GM12878 (cell line): ENCODE results near the gene LRP1B. TPM values are rescaled to one million over a fixed set of nuclear protein-coding genes. Genes with fewer than 3 reads are reported as not detected.

Source experiments
- ATAC-seq: fragments of 200-7000 bp; cut with Tn5 transposase; 3 replicates; pipeline ENCODE4 v1.9.1; 2020; ENCODE audit warnings: mild to moderate bottlenecking, moderate library complexity
- BruUV-seq: library from RNA; stranded (reverse); fragments of 400-500 nt; replicated peaks from 2 replicates; lab custom pipeline; 2021; lab: Mats Ljungman, UMichigan
- CTCF ChIA-PET: fragments of 300-600 bp; sonication (Branson Sonifier 250); formaldehyde crosslinking; extraction: SDS; loops from one replicate; lab custom pipeline; 2021; ENCODE audit warnings: inconsistent platforms; lab: Yijun Ruan, JAX
- POLR2A ChIA-PET: fragments of 350-600 bp; formaldehyde crosslinking; extraction: SDS; loops from one replicate; lab custom pipeline; 2021; ENCODE audit warnings: inconsistent platforms; lab: Charles Lee
- RAD21 ChIA-PET: fragments of 300-600 bp; sonication (Branson Sonifier 250); formaldehyde crosslinking; loops from one replicate; lab custom pipeline; 2023; ENCODE audit warnings: antibody characterized with exemption; ENCODE audit not compliant: unreplicated experiment; lab: Charles Lee
- SMC1A ChIA-PET: fragments of 300-600 bp; sonication (Branson Sonifier 250); formaldehyde crosslinking; loops from one replicate; lab custom pipeline; 2023; ENCODE audit not compliant: unreplicated experiment, uncharacterized antibody; lab: Charles Lee
- DNase-seq: peaks from one replicate; pipeline ENCODE4 v3.0.0-alpha.2; 2011; ENCODE audit warnings: low read depth, low spot score
- FAIRE-seq: peaks from 3 replicates; lab custom pipeline; 2011; peaks lifted over from hg19 to GRCh38; lab: Jason Lieb, UNC
- H2AFZ ChIP-seq: 2 replicates; pipeline ENCODE4 v1.6.0; 2011; ENCODE audit warnings: low read depth, low read length, control low read depth; ENCODE audit not compliant: control insufficient read depth
- H3K27ac ChIP-seq: 2 replicates; pipeline ENCODE4 v1.5.1; 2011; ENCODE audit warnings: control low read depth; ENCODE audit not compliant: control insufficient read depth, insufficient read depth
- H3K27me3 ChIP-seq, 2 experiments: replicated peaks in 1 of 2; 2 replicates each; pipeline versions ENCODE4 v1.6.0 to v1.6.1; 2011; ENCODE audit warnings: low read length in 1 of 2; ENCODE audit not compliant: control insufficient read depth in 2 of 2, insufficient read depth in 2 of 2
- H3K36me3 ChIP-seq, 2 experiments: 2 replicates each; pipeline ENCODE4 v1.5.1; 2011; ENCODE audit warnings: low read length in 1 of 2; ENCODE audit not compliant: control insufficient read depth in 2 of 2, insufficient read depth in 2 of 2
- H3K4me1 ChIP-seq: 2 replicates; pipeline ENCODE4 v1.6.1; 2011; ENCODE audit warnings: mild to moderate bottlenecking, low read length, moderate library complexity, mixed read lengths; ENCODE audit not compliant: control insufficient read depth, insufficient read depth
- H3K4me2 ChIP-seq: 2 replicates; pipeline ENCODE4 v1.6.0; 2011; ENCODE audit warnings: control low read depth; ENCODE audit not compliant: control insufficient read depth, insufficient read depth
- H3K4me3 ChIP-seq: fragments of 200-600 bp; sonication (generic); 2 replicates; pipeline ENCODE4 v1.5.1; 2016
- H3K79me2 ChIP-seq: 2 replicates; pipeline ENCODE4 v1.6.0; 2011; ENCODE audit warnings: low read length; ENCODE audit not compliant: control insufficient read depth, insufficient read depth
- H3K9ac ChIP-seq: 2 replicates; pipeline ENCODE4 v1.8.0; 2011; ENCODE audit warnings: low read length, control low read depth, mixed read lengths; ENCODE audit not compliant: control insufficient read depth, insufficient read depth
- H3K9me3 ChIP-seq: replicated peaks from 3 replicates; pipeline ENCODE4 v1.5.1; 2011; ENCODE audit warnings: mild to moderate bottlenecking, low read length; ENCODE audit not compliant: control insufficient read depth, insufficient read depth
- H4K20me1 ChIP-seq: 2 replicates; pipeline ENCODE4 v1.6.0; 2011; ENCODE audit not compliant: control insufficient read depth, insufficient read depth
- EP300 ChIP-seq, 2 experiments: fragments of 150-350 bp in 1 of 2; IDR thresholded peaks; 2 replicates each; pipeline ENCODE4 v1.6.1; 2011 to 2012; ENCODE audit warnings: low read depth in 2 of 2, low read length in 2 of 2, borderline replicate concordance in 1 of 2, improper control_type of control experiment in 1 of 2, inconsistent platforms in 1 of 2; ENCODE audit not compliant: control insufficient read depth in 1 of 2
- JUNB ChIP-seq: IDR thresholded peaks from 2 replicates; pipeline ENCODE4 v1.6.1; 2016; ENCODE audit warnings: antibody characterized with exemption, mild to moderate bottlenecking
- POLR2A ChIP-seq: IDR thresholded peaks from 2 replicates; pipeline ENCODE4 v1.6.1; 2011; ENCODE audit warnings: low read depth, mild to moderate bottlenecking, low read length
- POLR2AphosphoS5 ChIP-seq: IDR thresholded peaks from 2 replicates; pipeline ENCODE4 v1.6.1; 2011; ENCODE audit warnings: mild to moderate bottlenecking, low read length, inconsistent platforms
- RCOR1 ChIP-seq: conservative IDR thresholded peaks from 2 replicates; pipeline ENCODE4 v1.6.1; 2012; ENCODE audit warnings: low read depth, low read length, improper control_type of control experiment
- RFX5 ChIP-seq: IDR thresholded peaks from 2 replicates; pipeline ENCODE4 v1.6.1; 2011; ENCODE audit warnings: low read depth, low read length, improper control_type of control experiment
- STAT1 ChIP-seq: fragments of 450-650 bp; conservative IDR thresholded peaks from 2 replicates; pipeline ENCODE4 v1.6.1; 2014; ENCODE audit warnings: antibody characterized with exemption, mild to moderate bottlenecking
- TBL1XR1 ChIP-seq: IDR thresholded peaks from 2 replicates; pipeline ENCODE4 v1.6.1; 2012; ENCODE audit warnings: low read depth, low read length, improper control_type of control experiment
- ZNF24 ChIP-seq: fragments of 450-650 bp; IDR thresholded peaks from 2 replicates; pipeline ENCODE4 v1.6.1; 2017; ENCODE audit warnings: antibody characterized with exemption, mild to moderate bottlenecking
- ZZZ3 ChIP-seq: IDR thresholded peaks from 2 replicates; pipeline ENCODE4 v1.6.1; 2011; ENCODE audit warnings: low read depth; ENCODE audit not compliant: control insufficient read depth, insufficient read length
- WGBS: methylation state at CpG from one replicate; pipeline ENCODE4 v1.1.6; 2016; ENCODE audit warnings: low lambda C conversion rate; ENCODE audit not compliant: insufficient replicate concordance, insufficient coverage; ENCODE audit errors: missing lambda C conversion rate; 5-methylcytosine and 5-hydroxymethylcytosine counted together
- in situ Hi-C: fragments of 300-500 bp; cut with MboI; formaldehyde crosslinking; loops from 9 replicates; pipeline ENCODE4 v1.14.3; 2018; ENCODE audit warnings: mixed read lengths
- intact Hi-C: fragments of 100-400 bp; cut with micrococcal nuclease; formaldehyde crosslinking; loops from one replicate; pipeline ENCODE4 v1.14.2; 2022; ENCODE audit not compliant: unreplicated experiment
- polyA plus RNA-seq, 11 experiments: library from polyadenylated mRNA; depleted of rRNA in 4 of 11; unstranded in 6 of 11; stranded (reverse) in 5 of 11; fragments of >200 nt; fragmentation: Nextera tagmentation in 4 of 11; fragmentation: Illumina TruSeq in 1 of 11; extraction: Ambion mirVana in 4 of 11; extraction: Trizol in 1 of 11; gene quantifications; 1 replicate in 1 of 11; 2 replicates in 10 of 11; pipeline versions ENCODE4 v1.2.1 to v1.2.3, GENCODE V29; 2011 to 2016; ENCODE audit warnings: inconsistent platforms in 2 of 11, missing spikeins in 2 of 11, low read depth in 1 of 11
- total RNA-seq, 4 experiments: library from RNA; depleted of rRNA in 3 of 4; stranded (reverse); fragments of >200 nt in 3 of 4; fragmentation: Illumina TruSeq in 1 of 4; extraction: Trizol in 1 of 4; gene quantifications; 2 replicates each; pipeline versions ENCODE4 v1.2.1 to v1.2.3, GENCODE V29; 2013 to 2021
- TF ChIP-seq, protein P1 (sequence below): IDR thresholded peaks from 2 replicates; pipeline ENCODE4 v1.6.1; 2012; ENCODE audit warnings: low read length, inconsistent platforms
- TF ChIP-seq, protein P2 (sequence below): fragments of 150-350 bp; IDR thresholded peaks from 2 replicates; pipeline ENCODE4 v1.6.1; 2014; ENCODE audit warnings: mild to moderate bottlenecking, low read depth, low read length
- TF ChIP-seq, protein P3 (sequence below): fragments of 450-650 bp; IDR thresholded peaks from 2 replicates; pipeline ENCODE4 v1.6.1; 2017; ENCODE audit warnings: borderline replicate concordance
- TF ChIP-seq, protein P4 (sequence below): fragments of 450-650 bp; formaldehyde crosslinking; IDR thresholded peaks from 2 replicates; pipeline ENCODE4 v1.4.0; 2022; ENCODE audit warnings: mild to moderate bottlenecking, moderate library complexity

LRP1B gene
- total and polyA plus RNA-seq, 10 of the 15 experiments (the other 5 are each of a cell fraction or from before 2014, with no cell fraction given) = under 0.01 to 0.06 (median 0.03) TPM; not detected in 5

DNA sequence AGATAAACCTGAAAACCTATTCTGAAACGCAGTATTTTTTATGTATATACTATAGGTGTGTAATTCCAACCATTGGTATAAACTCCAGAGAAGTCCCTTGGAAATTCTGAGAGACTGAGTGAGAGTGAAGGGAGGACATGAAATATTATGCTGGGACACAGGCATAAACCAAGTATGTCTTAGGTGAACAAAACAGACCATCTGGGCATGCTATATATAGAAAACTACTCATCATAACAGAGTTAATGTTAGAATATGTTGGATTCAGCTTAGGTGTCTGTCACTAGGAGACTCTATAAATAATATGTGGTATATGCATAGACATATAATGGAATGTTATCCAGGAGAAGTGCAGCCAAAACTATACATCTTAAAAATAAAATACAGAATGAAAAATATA is 282.6 kb downstream of the LRP1B start:
- in situ Hi-C loops = no loop called here
- Histone ChIP-seq H3K4me2 (no peak overlapping the region), H4K20me1 (no peaks in the 10 kb centered on the region), H3K79me2 (no peaks in the 10 kb centered on the region), H3K36me3 (no peaks in the 10 kb centered on the region), H3K27me3 (no peaks in the 10 kb centered on the region), H3K9me3 (no peaks in the 10 kb centered on the region)
- ChIA-PET CTCF (no interaction called here), RAD21 (no interaction called here), SMC1A (no interaction called here), POLR2A (no interaction called here)
- no peak for FAIRE-seq
- TF ChIP-seq RFX5 (no peak), POLR2AphosphoS5 (no peak), POLR2A (no peak), STAT1 (no peak), TBL1XR1 (no peak), JUNB (no peak), EP300 (IDR thresholded peaks at IDR 0.05; ENCODE audit: borderline replicate concordance in 1 of 2, control insufficient read depth in 1 of 2, low read depth in 2 of 2, low read length in 2 of 2) (no peak), ZZZ3 (no peak), RCOR1 (no peak), ZNF24 (no peak)
- TF ChIP-seq, protein P1, sequence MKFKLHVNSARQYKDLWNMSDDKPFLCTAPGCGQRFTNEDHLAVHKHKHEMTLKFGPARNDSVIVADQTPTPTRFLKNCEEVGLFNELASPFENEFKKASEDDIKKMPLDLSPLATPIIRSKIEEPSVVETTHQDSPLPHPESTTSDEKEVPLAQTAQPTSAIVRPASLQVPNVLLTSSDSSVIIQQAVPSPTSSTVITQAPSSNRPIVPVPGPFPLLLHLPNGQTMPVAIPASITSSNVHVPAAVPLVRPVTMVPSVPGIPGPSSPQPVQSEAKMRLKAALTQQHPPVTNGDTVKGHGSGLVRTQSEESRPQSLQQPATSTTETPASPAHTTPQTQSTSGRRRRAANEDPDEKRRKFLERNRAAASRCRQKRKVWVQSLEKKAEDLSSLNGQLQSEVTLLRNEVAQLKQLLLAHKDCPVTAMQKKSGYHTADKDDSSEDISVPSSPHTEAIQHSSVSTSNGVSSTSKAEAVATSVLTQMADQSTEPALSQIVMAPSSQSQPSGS = no peak
- TF ChIP-seq, protein P2, sequence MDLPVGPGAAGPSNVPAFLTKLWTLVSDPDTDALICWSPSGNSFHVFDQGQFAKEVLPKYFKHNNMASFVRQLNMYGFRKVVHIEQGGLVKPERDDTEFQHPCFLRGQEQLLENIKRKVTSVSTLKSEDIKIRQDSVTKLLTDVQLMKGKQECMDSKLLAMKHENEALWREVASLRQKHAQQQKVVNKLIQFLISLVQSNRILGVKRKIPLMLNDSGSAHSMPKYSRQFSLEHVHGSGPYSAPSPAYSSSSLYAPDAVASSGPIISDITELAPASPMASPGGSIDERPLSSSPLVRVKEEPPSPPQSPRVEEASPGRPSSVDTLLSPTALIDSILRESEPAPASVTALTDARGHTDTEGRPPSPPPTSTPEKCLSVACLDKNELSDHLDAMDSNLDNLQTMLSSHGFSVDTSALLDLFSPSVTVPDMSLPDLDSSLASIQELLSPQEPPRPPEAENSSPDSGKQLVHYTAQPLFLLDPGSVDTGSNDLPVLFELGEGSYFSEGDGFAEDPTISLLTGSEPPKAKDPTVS = no peak
- TF ChIP-seq, protein P3, sequence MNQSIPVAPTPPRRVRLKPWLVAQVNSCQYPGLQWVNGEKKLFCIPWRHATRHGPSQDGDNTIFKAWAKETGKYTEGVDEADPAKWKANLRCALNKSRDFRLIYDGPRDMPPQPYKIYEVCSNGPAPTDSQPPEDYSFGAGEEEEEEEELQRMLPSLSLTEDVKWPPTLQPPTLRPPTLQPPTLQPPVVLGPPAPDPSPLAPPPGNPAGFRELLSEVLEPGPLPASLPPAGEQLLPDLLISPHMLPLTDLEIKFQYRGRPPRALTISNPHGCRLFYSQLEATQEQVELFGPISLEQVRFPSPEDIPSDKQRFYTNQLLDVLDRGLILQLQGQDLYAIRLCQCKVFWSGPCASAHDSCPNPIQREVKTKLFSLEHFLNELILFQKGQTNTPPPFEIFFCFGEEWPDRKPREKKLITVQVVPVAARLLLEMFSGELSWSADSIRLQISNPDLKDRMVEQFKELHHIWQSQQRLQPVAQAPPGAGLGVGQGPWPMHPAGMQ = no peak
- TF ChIP-seq, protein P4, sequence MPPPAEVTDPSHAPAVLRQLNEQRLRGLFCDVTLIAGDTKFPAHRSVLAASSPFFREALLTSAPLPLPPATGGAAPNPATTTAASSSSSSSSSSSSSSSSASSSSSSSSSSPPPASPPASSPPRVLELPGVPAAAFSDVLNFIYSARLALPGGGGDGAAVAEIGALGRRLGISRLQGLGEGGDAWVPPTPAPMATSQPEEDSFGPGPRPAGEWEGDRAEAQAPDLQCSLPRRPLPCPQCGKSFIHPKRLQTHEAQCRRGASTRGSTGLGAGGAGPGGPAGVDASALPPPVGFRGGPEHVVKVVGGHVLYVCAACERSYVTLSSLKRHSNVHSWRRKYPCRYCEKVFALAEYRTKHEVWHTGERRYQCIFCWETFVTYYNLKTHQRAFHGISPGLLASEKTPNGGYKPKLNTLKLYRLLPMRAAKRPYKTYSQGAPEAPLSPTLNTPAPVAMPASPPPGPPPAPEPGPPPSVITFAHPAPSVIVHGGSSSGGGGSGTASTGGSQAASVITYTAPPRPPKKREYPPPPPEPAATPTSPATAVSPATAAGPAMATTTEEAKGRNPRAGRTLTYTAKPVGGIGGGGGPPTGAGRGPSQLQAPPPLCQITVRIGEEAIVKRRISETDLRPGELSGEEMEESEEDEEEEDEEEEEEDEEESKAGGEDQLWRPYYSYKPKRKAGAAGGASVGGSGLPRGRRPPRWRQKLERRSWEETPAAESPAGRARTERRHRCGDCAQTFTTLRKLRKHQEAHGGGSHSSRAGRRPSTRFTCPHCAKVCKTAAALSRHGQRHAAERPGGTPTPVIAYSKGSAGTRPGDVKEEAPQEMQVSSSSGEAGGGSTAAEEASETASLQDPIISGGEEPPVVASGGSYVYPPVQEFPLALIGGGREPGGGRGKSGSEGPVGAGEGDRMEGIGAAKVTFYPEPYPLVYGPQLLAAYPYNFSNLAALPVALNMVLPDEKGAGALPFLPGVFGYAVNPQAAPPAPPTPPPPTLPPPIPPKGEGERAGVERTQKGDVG (CRISPR knock-in tag) = no peak
- TF ChIP-seq, all 136 proteins: peak for 0
- no peak overlapping the region for H3K4me3 ChIP-seq
- DNase-seq = no peak
- no peak for ATAC-seq
- BruUV-seq = no TSS peak
- H3K27ac ChIP-seq = no peak overlapping the region
- H2AFZ ChIP-seq = no peak overlapping the region
- no peak overlapping the region for H3K9ac ChIP-seq
- WGBS = 0% methylated on average over 1 of the region's 1 CpG
- H3K4me1 ChIP-seq = no peaks in the 10 kb centered on the region
- intact Hi-C loops = no loop called here
